GM18499 (cell line): ENCODE data around the gene NUP98.

ENCODE experiments used
- ATAC-seq: cut with Tn5 transposase; IDR thresholded peaks from one replicate; pipeline ENCODE4 v1.9.1; 2021; ENCODE audit warnings: moderate number of reproducible peaks; ENCODE audit not compliant: insufficient read depth, unreplicated experiment

The NUP98 gene

DNA sequence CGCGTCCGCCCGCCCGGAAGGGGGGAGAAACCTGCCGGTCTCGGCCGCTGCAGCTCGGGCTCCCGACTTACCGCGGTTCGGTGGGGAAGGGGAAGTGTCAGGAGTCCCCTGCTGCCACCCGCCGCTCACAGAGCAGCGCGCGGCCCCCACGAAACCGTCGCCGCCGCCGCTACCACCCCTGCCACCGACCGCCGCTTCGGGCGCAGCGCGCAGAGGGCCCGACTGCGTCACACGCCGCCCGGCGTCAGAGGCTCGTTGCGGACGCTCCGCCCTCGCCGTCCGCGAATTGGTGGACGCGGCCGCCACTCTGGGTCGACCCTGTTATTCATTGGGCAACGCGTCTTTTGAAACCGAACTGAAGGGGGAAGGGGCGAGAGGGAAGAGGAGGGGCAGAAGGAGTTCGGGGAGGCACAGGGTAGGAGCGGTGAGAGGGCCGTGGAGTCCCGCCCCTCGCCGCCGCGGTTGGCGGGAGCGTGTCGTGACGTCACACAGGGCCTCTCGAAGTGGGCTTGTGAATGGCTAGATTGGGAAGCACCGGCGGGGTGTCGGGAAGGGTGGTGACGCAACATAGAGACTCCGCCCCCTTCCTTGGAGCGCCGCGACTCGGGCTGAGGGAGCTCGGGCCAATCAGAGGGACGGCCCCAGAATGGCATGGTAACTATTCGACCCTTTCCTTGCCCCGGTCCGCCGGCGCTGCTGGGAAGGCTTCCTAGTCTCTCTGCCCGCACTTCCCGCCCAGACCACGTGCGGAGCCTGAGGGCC, at the start of gene NUP98:
Gene NUP98, minus strand, starts transcription at position 226 of the 762 bp plus-strand sequence. CDS start 15,437 bp downstream, outside the sequence.
- peak; percentile 92 for ATAC-seq

DNA sequence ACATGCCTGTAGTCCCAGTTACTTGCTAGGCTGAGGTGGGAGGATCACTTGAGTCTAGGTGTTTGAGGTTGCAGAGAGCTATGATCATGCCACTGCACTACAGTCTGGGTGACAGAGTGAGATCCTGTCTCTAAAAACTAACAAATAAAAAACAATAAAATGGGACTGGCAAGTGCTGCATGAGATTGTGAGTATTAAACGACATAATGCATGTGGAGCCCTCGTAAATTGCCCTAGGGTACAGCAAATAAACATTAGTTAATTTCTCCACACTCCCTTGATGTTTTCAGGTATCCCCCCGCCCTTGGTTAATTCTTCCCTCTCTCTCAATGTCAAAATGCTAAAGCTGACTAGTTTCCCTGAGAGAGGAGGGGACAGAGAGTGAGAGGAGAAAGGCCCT, 48.3 kb upstream of the NUP98 start:
- no peak for ATAC-seq

DNA sequence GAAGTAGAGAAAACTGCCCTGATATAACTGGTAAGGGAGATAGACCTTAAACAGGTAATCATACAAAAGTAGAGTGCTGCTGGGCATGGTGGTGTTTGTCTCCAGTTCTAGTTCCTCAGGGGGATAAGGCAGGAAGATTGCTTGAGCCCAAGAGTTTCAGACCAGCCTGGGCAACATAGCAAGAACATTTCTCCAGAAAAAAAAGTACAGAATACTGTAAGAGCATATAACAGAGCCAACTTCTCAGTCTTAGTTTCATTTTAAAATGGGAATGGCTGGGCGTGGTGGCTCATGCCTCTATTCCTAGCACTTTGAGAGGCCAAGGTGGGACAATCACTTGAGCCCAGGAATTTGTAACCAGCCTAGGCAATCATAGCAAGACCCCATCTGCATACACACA, 47.9 kb upstream of the NUP98 start:
- ATAC-seq: no peak

DNA sequence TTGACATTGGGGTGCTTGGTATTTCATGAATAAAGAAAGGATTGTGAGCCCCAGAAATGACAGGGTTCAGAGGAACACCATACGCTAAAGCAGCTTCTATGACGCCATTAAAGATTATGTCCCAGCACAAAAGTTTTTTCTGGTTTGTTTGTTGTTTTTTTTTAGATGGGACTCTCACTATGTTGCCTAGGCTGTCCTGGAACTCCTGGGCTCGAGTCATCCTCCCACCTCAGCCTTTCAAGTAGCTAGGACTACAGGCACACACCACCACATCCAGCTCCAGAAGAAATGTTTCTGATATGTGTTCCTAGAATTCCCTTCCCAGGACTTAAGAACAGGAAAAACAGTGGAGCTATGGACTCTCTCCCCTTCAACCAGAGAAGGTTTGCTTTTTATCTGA, 46.0 kb upstream of the NUP98 start:
- no peak for ATAC-seq

DNA sequence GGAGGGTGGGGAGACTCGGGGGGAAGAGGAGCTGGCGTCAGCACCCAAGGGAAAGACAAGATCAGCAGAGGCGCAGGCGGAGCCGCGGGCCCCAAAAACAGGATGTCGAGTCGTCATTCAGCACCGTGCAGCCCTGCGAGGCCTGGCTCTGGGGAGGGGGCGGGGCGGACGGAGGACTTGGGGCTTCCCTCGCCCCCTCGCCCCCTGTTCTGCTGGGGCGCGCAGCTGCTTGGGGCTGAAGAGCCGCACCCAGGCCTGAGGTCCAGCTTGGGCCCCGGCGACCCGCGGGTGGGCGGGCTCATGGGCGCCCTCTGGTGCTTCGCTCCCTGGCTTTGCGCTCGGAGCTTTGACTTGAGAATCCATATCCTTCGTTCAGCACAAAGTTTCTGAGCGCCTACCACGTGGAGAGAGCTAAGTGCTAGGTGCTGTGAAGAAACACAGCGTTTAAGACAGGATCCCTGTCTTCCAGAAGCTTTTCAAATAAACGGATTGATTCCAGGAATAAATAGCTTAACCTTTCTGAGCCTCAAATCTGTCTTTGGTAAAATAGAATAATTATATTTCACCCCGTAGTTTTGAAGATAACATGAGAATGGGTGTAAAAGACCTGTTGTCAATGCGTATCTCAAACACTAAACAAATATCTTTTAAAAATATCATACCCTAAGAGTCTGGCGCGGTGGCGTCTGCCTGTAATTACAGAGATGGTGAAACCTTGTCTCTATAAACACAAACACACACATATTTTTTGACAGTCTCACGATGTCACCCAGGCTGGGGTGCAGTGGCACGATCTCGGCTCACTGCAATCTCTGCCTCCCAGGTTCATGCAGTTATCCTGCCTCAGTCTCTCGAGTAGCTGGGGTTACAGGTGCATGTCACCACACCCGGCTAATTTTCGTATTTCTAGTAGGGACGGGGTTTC, 44.3 kb upstream of the NUP98 start:
- peak; percentile 21 for ATAC-seq

DNA sequence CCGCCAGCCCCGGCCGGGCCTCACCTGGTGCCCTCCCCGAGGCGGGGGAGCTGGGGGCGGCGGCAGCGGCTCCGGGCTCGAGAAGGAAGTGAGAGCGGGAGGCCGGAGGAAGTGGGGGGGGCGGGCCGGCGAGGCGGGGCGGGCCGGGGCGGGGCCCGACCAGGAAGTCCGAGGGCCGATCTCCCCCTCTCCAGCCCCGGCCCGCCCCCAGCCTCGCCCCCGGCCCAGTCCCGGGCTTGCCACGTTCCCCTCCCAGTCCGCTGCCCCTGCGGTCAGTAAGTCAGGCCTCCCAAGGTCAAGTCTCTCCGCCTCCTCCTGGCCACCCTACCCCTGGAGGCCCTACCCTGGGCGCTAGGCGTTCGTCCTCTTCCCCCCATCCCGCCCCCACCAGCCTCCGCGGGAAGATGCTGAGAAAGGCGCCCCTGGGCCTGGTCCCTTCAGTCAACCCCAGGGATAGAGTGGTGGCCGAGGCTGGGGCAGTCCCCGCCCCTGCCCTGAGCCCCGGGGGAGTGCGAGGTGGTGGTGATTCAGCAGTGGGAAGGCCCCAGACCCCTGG, 43.6 kb upstream of the NUP98 start, which contains the start of gene RHOG:
Gene RHOG, minus strand, starts transcription at position 90 of the 556 bp plus-strand sequence. CDS start 12,821 bp downstream, outside the sequence.
- peak; percentile 42 for ATAC-seq

DNA sequence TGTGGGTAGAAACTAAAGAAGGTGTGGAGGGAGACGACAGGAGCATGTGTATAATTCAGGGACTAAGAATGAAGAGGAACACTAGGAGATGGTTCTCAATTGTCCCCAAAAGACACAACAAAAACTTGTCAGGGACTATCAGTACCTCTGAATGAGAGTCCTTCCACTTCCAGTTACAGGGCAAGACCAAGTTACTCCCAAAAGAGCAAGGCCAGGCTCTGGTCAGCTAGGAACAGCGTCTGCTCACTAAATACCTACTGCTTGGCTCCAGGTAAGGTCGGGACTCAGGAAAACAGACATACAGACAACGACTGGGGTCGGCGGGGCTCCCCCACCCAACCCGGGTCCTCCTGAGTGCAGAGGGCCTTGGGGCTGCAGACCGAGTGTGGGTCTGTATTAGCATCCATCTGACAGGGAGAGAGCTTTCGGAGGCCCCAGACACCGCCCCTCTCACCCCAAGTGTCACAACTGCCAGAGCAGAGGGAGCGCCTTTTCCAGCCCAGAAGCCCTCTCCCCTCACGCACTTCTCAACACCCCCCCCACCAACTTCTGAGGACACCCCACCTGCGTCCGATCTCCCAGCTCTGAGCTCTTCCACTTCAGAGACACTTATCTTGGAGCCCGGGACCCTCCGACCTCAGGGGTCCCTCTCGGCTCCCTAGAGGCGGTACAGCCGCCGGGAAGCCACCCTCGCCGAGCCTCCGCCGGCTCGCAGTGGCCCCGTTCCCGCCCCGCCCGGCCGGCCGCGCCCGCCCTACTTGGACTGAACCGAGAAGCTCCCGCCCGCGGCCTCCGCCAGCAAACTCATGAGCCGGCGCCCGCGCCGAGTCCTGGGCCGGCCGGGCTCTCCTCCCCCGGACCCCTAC, 42.9 kb upstream of the NUP98 start:
- no peak for ATAC-seq

DNA sequence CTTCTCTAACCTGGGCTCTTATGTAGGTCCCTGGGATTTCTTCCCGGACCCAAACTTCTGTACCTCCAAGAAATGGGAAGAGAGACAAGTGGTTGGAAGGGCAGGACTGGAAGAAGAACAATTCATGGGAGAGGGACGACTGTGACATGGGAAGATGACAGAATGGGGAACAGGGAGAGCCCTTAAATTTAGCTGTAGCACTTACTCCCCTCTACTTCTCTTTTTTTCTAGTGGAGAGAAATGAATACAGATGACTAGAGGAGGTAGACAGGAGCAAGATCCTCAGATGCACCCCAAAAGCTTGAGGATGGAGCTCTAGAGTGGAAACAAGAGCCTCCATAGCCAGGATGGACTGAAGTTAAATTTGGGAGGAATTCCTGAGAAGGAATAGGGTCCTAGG, 41.1 kb upstream of the NUP98 start:
- no peak for ATAC-seq

DNA sequence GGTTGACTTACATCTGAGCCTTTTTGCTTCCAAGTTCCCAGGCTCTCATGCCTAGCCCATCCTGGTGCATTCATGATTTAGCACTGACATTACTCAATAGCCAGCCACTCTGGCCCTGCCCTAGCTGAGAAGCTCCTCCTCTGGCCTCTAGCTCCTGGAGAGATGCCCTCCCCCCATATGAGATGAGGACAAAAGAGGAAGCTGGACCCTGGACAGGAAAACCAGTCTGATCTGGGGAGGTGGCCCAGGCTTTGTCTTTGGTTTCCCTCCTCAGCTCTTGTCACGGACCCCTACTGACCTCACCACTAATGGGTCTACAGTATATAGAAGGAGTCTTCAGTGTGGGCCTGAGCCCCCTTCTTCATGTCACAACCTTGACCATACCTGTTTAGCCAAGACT, 40.4 kb upstream of the NUP98 start:
- no peak for ATAC-seq

DNA sequence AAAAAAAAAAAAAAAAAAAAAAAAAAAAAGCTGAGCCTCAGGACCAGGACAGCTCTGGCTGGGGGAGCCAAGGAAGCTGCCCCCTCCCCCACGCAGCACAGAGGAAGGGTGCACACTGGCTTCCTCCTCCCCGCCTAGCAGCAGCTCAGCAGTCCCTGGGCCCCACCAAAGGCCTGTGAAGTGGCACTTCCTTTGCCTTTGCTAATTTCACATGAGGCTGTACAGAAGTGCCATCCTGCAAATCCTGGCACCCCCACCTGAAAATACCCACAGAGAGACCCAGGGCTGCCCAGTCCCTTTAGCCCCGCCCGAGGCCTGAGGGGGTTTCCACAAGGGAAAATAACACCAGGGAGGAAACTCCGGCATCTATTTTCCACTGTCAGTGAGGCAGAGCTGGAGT, 39.5 kb upstream of the NUP98 start:
- ATAC-seq: no peak

DNA sequence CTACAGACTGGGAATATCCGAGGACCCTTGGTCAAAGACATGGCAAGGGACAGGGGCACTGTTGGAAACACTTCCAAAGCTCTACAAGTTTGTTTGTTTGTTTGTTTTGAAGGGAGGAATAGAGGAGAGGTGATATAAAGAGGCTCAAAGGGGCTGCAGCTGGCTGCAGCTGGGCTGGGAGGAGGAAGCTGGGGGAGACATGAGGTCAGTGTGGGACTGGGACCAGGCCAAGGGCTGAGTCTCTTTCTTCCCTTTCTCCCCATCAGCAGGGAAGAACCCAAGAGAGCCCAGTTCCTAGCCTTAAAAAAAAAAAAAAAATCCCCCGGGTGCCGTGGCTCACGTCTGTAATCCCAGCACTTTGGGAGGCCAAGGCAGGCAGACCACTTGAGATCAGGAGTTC, 38.4 kb upstream of the NUP98 start:
- no peak for ATAC-seq

DNA sequence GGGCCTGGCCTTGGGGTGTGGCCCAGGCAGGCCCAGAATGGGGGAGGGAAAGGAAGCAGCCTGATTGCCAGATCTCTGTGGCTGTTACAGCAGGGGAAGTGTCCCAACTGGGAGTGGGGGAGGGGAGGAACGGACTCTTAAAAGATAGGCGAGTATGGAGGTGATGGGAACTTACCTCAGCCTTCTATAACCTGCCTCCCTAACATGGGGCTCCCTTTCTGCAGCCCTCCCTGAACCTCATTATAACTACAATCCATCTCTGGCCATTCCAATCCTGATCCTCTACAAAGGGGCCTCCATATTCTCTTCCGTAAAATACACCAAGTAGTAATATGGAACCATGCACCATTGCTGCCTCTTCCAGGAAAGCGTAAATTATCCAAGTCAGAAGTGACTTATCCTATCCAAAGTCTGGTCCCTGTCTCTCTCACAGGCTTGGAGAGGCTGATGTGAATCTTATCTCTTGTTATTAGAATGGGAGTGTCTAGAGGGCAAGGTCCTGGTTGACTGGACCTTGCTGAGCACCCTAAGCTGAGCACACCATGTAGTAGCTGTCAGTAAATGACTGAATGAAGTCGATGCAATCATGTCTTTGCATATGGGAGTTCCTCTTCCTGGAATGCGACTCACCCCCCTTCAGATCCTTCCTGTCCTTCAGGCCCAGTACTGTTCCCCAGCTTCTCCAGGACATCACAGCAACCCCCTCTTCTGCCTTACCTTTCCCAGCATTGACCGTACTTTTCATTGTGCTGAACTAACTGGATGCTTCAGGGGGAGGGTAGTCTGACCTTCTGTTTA, 37.5 kb upstream of the NUP98 start:
- ATAC-seq: no peak

DNA sequence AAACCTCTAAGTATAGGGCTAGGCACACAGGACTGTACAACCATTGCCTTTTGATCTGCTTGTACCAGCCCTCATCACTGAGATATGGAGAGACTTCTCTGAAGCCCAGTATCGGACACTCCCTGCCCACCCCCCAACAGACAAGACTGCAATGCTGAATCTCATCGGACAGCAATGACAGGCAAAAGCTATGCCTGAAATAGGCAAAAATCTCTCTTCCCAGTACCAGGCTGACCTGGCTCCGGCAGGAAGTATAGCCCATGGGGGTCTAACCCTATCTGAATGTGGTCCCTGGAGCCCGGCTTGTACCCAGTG, 37.0 kb upstream of the NUP98 start:
- ATAC-seq: no peak

DNA sequence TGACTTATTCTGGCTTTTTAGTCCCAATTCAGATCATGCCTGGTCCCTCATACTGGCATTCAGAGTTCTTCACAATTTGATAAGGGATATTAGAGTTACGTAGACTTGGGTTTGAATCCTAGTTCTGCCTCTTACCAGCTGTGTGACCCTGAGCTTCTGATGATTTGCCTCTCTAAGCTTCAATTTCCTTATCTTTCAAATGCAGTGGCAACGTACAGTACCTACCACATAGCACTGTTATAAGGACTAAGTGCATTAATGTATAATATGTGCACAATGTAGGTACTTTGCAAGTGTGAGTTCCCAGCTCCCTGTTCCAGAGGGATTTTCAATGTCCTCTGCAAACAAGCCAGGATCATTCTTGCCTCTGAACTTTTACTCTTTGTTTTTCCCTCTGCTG, 36.1 kb upstream of the NUP98 start:
- no peak for ATAC-seq

DNA sequence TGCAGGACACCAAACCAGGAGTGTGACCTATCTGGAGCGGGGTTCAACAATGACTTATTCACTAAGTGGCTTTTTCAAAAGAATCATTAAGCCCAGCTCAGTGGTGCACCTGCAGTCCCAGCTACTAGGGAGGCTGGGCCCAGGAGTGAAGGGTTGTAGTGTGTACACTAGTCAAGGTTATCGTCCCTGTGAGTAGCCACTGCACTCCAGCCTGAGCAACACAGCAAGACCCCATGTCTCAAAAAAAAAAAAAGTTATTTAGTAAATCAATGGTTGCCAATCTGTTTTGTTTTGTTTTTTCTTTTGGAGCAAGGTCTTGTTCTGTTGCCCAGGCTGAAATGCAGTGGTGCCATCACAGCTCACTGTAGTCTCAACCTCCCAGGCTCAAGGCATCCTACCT, 35.5 kb upstream of the NUP98 start:
- ATAC-seq: no peak

DNA sequence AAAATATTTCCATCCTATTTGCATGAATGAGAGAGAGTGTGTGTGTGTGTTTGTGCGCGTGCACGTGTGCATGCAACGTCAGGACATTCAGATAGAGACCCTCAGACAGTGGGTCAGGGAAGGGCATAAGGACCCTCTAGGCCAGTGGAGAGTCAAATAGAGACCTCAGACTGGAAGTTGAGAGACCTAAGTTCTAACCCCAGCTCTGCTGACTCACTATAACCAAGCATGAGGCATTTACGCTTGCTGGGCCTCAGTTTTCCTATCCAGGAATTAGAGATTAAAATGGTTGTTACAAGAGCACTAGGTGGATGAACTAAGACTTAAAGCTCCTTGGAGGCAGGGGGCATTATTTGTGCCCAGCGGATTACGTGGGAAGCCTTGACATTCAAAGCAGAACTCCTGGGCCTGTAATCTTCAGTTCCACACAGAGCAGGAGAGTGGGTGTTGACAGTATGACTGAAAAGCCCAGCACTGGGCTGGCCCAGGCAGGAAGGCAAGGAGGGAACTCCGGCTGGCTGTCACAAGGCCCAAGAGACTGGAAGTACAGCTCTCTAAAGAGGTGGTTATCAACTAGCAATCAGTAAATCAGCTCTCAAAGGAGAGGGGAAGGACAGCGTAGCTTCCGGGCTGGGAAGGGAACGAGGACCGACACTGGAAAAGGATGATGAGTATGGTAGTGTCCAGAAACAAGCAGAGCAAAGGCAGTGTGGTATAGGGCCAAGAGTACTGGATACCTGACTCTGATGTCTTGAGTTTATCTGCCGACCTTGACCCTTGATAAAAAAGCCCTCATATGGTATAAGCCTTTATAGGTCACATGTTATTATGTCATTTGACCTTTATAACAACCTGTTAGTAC, 34.3 kb upstream of the NUP98 start:
- ATAC-seq: no peak

DNA sequence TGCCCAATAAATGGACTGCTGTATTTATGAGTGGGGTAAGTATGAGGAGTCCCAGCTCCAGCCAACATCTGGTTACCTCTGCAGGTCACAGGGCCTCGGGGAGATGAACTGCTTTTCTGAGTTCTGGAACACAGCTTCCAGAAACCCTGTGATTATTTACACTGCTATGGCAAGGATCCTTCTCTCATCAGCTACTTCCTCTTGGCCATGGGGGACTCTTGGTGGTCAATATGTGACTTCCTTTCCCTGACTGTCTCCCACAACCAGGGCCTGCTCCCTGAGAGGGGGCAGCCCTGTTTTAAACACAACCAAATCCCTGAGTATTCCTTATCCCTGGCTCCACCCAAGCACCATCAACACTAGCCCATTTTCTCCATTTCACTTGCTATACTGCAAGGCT, 33.4 kb upstream of the NUP98 start:
- ATAC-seq: no peak

DNA sequence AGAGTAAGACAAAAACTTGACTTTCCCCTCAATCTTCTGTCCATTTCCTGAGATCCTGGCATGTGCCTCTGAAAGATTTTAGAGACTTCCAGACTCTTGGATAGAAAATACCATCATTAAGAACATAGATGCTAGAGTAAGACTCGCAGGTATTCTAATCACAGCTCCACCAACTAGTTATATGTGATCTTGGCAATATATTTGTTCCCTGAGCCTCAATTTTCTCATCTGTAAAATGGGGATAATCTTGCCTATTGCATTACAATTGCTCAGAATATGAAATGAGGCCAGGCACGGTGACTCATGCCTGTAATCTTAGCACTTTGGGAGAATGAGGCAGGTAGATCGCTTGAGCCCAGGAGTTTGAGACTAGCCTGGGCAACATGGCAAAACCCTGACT, 32.7 kb upstream of the NUP98 start:
- no peak for ATAC-seq
